ENCODE data around the gene GPC5. TPM values are rescaled to one million over a fixed set of nuclear protein-coding genes. Genes with fewer than 3 reads are reported as not detected.

GPC5 gene
- total and polyA plus RNA-seq, 10 donors = 0.04 to 0.83 (median 0.26) TPM; not detected in 3

- no peak for TF ChIP-seq POLR2AphosphoS5 (IDR thresholded peaks at IDR 0.05)
- no peak for TF ChIP-seq POLR2A (IDR thresholded peaks at IDR 0.05)
- no peak for TF ChIP-seq CTCF (IDR thresholded peaks at IDR 0.05 in 8 of 11, conservative IDR thresholded peaks at IDR 0.05 in 3 of 11)
- no peak for DNase-seq
- 50 to 60% (median 53%) methylated on average over 5 of the region's 5 CpGs for WGBS, 5 donors
- H3K4me3 ChIP-seq = no peak overlapping the region
- H3K27ac ChIP-seq = no peak overlapping the region
- no peaks in the 10 kb centered on the region for H3K27me3 ChIP-seq (replicated peaks in 1 of 7)
- H3K4me1 ChIP-seq = no peaks in the 10 kb centered on the region
- H3K36me3 ChIP-seq = no peaks in the 10 kb centered on the region
- H3K9me3 ChIP-seq = peaks cover 0 to 25% (median 12%) of the 10 kb centered on the region in 8 donors
- intact Hi-C loops (cut with DNase I; ENCODE audit: low total_unique reads) = no loop called here
These were observed 1192.1 kb downstream of the GPC5 start for GRCh38 chr13:92590503-92590908.

GRCh38 chr13:92591117-92591516, 1192.7 kb downstream of the GPC5 start:
- no peak for TF ChIP-seq POLR2AphosphoS5 (IDR thresholded peaks at IDR 0.05)
- no peak for TF ChIP-seq CTCF (IDR thresholded peaks at IDR 0.05 in 8 of 11, conservative IDR thresholded peaks at IDR 0.05 in 3 of 11)
- no peak for TF ChIP-seq POLR2A (IDR thresholded peaks at IDR 0.05)
- WGBS, 5 donors = 60 to 69% (median 67%) methylated on average over 5 of the region's 5 CpGs
- H3K36me3 ChIP-seq = no peaks in the 10 kb centered on the region
- H3K4me3 ChIP-seq = no peak overlapping the region
- H3K4me1 ChIP-seq = no peaks in the 10 kb centered on the region
- intact Hi-C loops (cut with DNase I; ENCODE audit: low total_unique reads) = no loop called here
- DNase-seq = no peak
- H3K27me3 ChIP-seq (replicated peaks in 1 of 7) = no peaks in the 10 kb centered on the region
- H3K9me3 ChIP-seq = peaks cover 0 to 24% (median 10%) of the 10 kb centered on the region in 8 donors
- no peak overlapping the region for H3K27ac ChIP-seq

GRCh38 chr13:92592757-92593156, 1194.3 kb downstream of the GPC5 start:
- H3K4me3 ChIP-seq = no peak overlapping the region
- H3K36me3 ChIP-seq = no peaks in the 10 kb centered on the region
- H3K9me3 ChIP-seq = peaks cover 0 to 24% (median 6%) of the 10 kb centered on the region in 8 donors
- intact Hi-C loops (cut with DNase I; ENCODE audit: low total_unique reads) = no loop called here
- H3K27me3 ChIP-seq (replicated peaks in 1 of 7) = no peaks in the 10 kb centered on the region
- no peak for DNase-seq
- H3K4me1 ChIP-seq = peaks cover 0 to 3% (median 0%) of the 10 kb centered on the region in 6 donors
- no peak for TF ChIP-seq CTCF (IDR thresholded peaks at IDR 0.05 in 8 of 11, conservative IDR thresholded peaks at IDR 0.05 in 3 of 11)
- no peak for TF ChIP-seq POLR2A (IDR thresholded peaks at IDR 0.05)
- no peak for TF ChIP-seq POLR2AphosphoS5 (IDR thresholded peaks at IDR 0.05)
- WGBS, 5 donors = 78 to 95% (median 84%) methylated on average over 7 of the region's 7 CpGs
- H3K27ac ChIP-seq = no peak overlapping the region

- peaks cover 0 to 6% (median 0%) of the 10 kb centered on the region in 6 donors for H3K4me1 ChIP-seq
- H3K36me3 ChIP-seq = no peaks in the 10 kb centered on the region
- no peak overlapping the region for H3K27ac ChIP-seq
- intact Hi-C loops (cut with DNase I; ENCODE audit: low total_unique reads) = no loop called here
- H3K4me3 ChIP-seq = no peak overlapping the region
- no peaks in the 10 kb centered on the region for H3K27me3 ChIP-seq (replicated peaks in 1 of 7)
- WGBS, 5 donors = 70 to 100% (median 91%) methylated on average over 1 of the region's 1 CpG
- TF ChIP-seq POLR2A (IDR thresholded peaks at IDR 0.05) (no peak), CTCF (IDR thresholded peaks at IDR 0.05 in 8 of 11, conservative IDR thresholded peaks at IDR 0.05 in 3 of 11) (no peak), POLR2AphosphoS5 (IDR thresholded peaks at IDR 0.05) (no peak)
- no peak for DNase-seq
- H3K9me3 ChIP-seq = peaks cover 0 to 14% (median 2%) of the 10 kb centered on the region in 8 donors
These were observed 1204.1 kb downstream of the GPC5 start for GRCh38 chr13:92602560-92602959.

Data from spleen (tissue), 11 donors.